T-helper 2 cell treated with Interferon-gamma antibody and Interleukin-4, amounts not matched to agents 5 μg/mL and 100 μg/mL, for 36 hours (primary cell): ENCODE data around the gene PTPRK.

ENCODE experiments used
- DNase-seq: peaks from one replicate; pipeline ENCODE4 v3.0.0; 2021; ENCODE audit warnings: low spot score
- H3K27ac Mint-ChIP-seq: one replicate; pipeline ENCODE4 v1.8.0; 2021; ENCODE audit warnings: mild to moderate bottlenecking, mixed read lengths
- H3K27me3 Mint-ChIP-seq: one replicate; pipeline ENCODE4 v1.8.0; 2021; ENCODE audit warnings: low read depth, mixed read lengths
- H3K36me3 Mint-ChIP-seq: one replicate; pipeline ENCODE4 v1.8.0; 2021; ENCODE audit warnings: low read depth, mixed read lengths
- H3K4me1 Mint-ChIP-seq: one replicate; pipeline ENCODE4 v1.8.0; 2021; ENCODE audit warnings: low read depth, mixed read lengths
- H3K4me3 Mint-ChIP-seq: one replicate; pipeline ENCODE4 v1.8.0; 2022; ENCODE audit warnings: mild to moderate bottlenecking, moderate library complexity, mixed read lengths
- H3K9me3 Mint-ChIP-seq: one replicate; pipeline ENCODE4 v1.8.0; 2021; ENCODE audit warnings: mixed read lengths

The PTPRK gene

GRCh38 chr6:128397996-128398395 is 122.4 kb downstream of the PTPRK start:
- Mint-ChIP-seq H3K27me3 (no peaks in the 10 kb centered on the region), H3K4me3 (no peak overlapping the region), H3K9me3 (no peaks in the 10 kb centered on the region), H3K27ac (no peak overlapping the region), H3K4me1 (no peaks in the 10 kb centered on the region), H3K36me3 (no peaks in the 10 kb centered on the region)
- no peak for DNase-seq

DNA sequence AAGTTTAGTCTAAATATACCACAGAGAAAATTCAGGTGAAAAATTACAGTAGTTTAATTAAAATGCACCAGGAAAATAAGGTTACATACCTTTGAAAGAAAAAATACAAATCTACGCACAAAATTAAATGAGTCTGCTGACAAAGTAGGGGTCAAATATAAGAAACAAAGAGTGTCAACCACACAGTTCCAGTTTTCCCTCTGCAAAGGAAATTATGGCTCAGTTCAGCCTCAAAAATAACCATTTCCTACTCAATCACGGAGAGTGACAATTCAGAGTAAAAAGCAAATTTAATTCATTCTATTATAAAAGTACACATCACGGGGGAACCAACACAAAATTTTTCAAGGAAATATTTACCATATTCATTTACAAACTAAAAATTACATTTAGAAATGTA is 124.8 kb downstream of the PTPRK start:
- no peak overlapping the region for H3K4me3 Mint-ChIP-seq
- H3K27me3 Mint-ChIP-seq, result no peaks in the 10 kb centered on the region
- H3K36me3 Mint-ChIP-seq, result no peaks in the 10 kb centered on the region
- no peaks in the 10 kb centered on the region for H3K4me1 Mint-ChIP-seq
- H3K9me3 Mint-ChIP-seq, result no peaks in the 10 kb centered on the region
- H3K27ac Mint-ChIP-seq, result no peak overlapping the region
- no peak for DNase-seq

DNA sequence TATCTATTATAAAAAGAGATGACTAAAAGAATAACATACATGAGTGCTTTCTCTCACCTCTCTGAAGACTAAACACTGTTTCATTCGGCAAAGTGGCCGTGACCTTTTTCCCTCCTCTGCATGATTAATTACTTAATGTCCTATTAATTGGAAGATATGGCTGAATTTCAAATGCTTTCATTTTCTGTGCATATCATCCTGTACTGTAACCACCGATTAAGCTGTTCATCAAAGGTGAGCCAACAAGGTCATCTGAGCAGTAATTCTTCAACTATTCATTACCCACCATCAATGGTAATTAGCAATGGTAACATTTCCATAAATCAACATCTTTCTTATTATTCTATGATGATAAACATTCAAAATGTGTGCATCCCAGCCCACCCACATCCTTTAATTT is 125.2 kb downstream of the PTPRK start:
- no peak overlapping the region for H3K27ac Mint-ChIP-seq

GRCh38 chr6:128394167-128394566 is 126.2 kb downstream of the PTPRK start:
- Mint-ChIP-seq H3K4me3 (no peak overlapping the region), H3K27ac (no peak overlapping the region), H3K4me1 (no peaks in the 10 kb centered on the region), H3K27me3 (no peaks in the 10 kb centered on the region), H3K9me3 (no peaks in the 10 kb centered on the region), H3K36me3 (no peaks in the 10 kb centered on the region)
- DNase-seq, result no peak

More for the DNA sequence above, 125.2 kb downstream of the PTPRK start:
- H3K27me3 Mint-ChIP-seq, result no peaks in the 10 kb centered on the region
- H3K4me3 Mint-ChIP-seq, result no peak overlapping the region
- no peaks in the 10 kb centered on the region for H3K36me3 Mint-ChIP-seq
- no peaks in the 10 kb centered on the region for H3K4me1 Mint-ChIP-seq
- no peaks in the 10 kb centered on the region for H3K9me3 Mint-ChIP-seq
- no peak for DNase-seq

DNA sequence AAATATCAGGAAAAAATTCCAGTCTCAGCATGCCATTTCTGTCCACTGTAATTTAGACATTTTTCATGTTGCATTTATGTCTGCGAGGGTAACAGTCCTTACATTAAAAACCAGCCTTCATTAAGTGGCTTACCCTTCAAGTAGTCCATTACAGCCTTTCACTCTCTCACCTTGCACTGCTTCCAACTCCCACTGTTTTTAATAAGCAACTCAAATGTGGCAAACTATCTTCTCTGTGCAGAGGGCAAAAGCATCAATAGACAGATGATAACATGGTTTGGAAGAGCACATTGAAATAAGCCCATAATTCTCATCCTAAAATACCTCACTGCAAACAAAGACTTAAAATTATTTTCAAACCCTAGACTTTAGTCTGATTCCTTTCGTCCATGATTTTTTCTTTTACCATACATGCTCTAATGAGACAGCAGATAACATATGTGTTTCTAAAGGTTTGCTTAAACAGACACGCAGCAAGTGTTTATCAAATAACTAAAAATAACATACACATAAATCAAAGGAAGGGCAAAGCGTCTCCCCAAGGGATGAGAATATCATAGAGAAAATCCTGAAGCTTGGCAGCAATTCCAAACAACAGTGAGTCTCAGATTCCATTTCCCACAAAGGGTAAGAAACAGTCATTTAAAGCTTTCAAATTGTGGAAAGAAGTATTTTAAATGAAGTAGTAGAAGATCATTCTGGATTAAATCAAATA is 130.4 kb downstream of the PTPRK start:
- Mint-ChIP-seq H3K4me1 (no peaks in the 10 kb centered on the region), H3K4me3 (no peak overlapping the region), H3K36me3 (no peaks in the 10 kb centered on the region), H3K9me3 (no peaks in the 10 kb centered on the region), H3K27me3 (no peaks in the 10 kb centered on the region), H3K27ac (no peak overlapping the region)
- DNase-seq, result no peak

- no peak for DNase-seq
- H3K27me3 Mint-ChIP-seq, result no peaks in the 10 kb centered on the region
- no peak overlapping the region for H3K27ac Mint-ChIP-seq
- no peaks in the 10 kb centered on the region for H3K4me1 Mint-ChIP-seq
- H3K4me3 Mint-ChIP-seq, result no peak overlapping the region
- H3K36me3 Mint-ChIP-seq, result no peaks in the 10 kb centered on the region
- no peaks in the 10 kb centered on the region for H3K9me3 Mint-ChIP-seq
Observed at GRCh38 chr6:128388380-128388779, 132.0 kb downstream of the PTPRK start.

DNA sequence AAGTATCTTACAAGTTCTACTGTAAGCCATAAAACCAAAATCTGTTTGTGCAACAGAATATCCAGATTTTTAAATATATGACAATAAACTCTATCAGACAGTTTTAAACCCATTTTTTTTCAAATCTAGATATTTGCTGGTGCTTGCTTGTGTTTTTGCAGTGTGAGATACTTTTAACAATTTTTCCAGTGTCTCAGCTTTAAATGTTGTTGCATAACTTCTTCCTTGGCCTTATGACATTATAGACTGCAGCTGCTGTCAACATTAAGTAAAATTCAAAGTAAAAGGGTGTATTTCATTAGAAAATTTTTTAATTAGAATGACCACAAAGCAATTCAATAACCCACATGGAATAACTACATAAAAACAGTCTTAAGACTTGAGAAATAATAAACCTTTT is 139.5 kb downstream of the PTPRK start:
- Mint-ChIP-seq H3K27ac (no peak overlapping the region), H3K9me3 (peaks cover 7% of the 10 kb centered on the region), H3K4me1 (no peaks in the 10 kb centered on the region), H3K36me3 (no peaks in the 10 kb centered on the region), H3K27me3 (no peaks in the 10 kb centered on the region), H3K4me3 (no peak overlapping the region)
- no peak for DNase-seq

DNA sequence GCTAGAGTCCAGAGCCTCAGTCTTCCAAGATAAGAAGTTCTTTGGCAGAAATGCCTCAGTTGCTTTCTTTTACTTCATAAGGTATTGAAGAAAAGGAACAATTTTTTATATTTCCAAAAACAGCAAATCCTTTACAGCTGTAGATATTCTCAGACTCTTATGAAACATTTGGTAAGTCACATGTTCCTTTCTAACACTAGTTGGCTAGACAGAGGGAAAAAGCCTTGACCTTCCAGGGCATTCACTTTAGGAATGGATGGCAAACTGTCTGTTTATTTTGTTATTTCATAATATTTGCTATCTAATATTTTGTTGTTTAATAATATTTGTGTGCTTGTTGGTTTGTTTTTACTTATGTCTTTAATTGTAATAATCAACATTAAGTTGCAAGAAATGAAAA is 140.8 kb downstream of the PTPRK start:
- Mint-ChIP-seq H3K9me3 (peaks cover 7% of the 10 kb centered on the region), H3K27me3 (no peaks in the 10 kb centered on the region), H3K4me1 (no peaks in the 10 kb centered on the region), H3K4me3 (no peak overlapping the region), H3K27ac (no peak overlapping the region), H3K36me3 (no peaks in the 10 kb centered on the region)
- no peak for DNase-seq

DNA sequence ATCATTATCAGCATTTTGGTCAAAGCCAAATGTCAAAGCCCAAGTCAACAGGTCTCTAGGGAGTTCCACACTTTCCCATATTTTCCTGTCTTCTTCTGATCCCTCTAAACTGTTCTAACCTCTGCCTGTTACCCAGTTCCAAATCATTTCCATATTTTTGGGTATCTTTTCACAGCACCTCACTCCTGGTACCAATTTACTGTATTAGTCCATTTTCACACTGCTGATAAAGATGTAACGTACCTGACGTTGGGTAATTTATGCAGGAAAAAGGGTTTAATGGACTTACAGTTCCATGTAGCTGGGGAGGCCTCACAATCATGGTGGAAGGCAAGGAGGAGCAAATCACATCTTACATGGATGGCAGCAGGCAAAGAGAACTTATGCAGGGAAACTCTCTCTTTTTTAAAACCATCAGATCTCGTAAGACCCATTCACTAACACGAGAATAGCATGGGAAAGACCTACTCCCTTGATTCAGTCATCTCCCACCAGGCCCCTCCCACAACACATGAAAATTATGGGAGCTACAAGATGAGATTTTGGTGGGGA is 143.4 kb downstream of the PTPRK start:
- Mint-ChIP-seq H3K4me3 (no peak overlapping the region), H3K36me3 (no peaks in the 10 kb centered on the region), H3K9me3 (peaks cover 7% of the 10 kb centered on the region), H3K27ac (no peak overlapping the region), H3K27me3 (no peaks in the 10 kb centered on the region), H3K4me1 (peaks cover 1% of the 10 kb centered on the region)
- DNase-seq, result no peak

GRCh38 chr6:128371136-128371535 is 149.3 kb downstream of the PTPRK start:
- no peak overlapping the region for H3K4me3 Mint-ChIP-seq
- no peak for DNase-seq
- H3K36me3 Mint-ChIP-seq, result no peaks in the 10 kb centered on the region
- H3K27ac Mint-ChIP-seq, result no peak overlapping the region
- H3K9me3 Mint-ChIP-seq, result no peaks in the 10 kb centered on the region
- peaks cover 2% of the 10 kb centered on the region for H3K4me1 Mint-ChIP-seq
- H3K27me3 Mint-ChIP-seq, result no peaks in the 10 kb centered on the region

DNA sequence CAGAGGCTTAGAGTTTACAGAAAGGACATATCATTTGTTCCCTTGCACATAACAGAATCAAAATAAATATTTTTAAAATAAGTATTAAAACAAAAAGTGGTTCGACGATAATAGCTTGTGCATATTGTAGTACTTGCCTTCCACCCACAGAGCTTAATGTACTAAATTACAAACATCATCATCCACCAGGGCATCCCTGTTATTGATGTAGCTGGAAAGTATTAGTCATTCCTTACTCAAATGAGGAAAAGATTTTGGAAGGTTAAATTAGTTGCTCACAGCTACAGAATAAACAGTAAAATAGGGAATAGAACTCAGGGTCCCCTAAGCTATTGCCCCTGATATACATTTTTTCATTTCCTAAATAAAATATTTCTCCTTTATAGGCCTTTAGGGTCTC is 150.3 kb downstream of the PTPRK start:
- H3K36me3 Mint-ChIP-seq, result no peaks in the 10 kb centered on the region
- H3K9me3 Mint-ChIP-seq, result no peaks in the 10 kb centered on the region
- no peak overlapping the region for H3K4me3 Mint-ChIP-seq
- no peaks in the 10 kb centered on the region for H3K27me3 Mint-ChIP-seq
- H3K4me1 Mint-ChIP-seq, result peaks cover 2% of the 10 kb centered on the region
- H3K27ac Mint-ChIP-seq, result no peak overlapping the region
- DNase-seq, result no peak

DNA sequence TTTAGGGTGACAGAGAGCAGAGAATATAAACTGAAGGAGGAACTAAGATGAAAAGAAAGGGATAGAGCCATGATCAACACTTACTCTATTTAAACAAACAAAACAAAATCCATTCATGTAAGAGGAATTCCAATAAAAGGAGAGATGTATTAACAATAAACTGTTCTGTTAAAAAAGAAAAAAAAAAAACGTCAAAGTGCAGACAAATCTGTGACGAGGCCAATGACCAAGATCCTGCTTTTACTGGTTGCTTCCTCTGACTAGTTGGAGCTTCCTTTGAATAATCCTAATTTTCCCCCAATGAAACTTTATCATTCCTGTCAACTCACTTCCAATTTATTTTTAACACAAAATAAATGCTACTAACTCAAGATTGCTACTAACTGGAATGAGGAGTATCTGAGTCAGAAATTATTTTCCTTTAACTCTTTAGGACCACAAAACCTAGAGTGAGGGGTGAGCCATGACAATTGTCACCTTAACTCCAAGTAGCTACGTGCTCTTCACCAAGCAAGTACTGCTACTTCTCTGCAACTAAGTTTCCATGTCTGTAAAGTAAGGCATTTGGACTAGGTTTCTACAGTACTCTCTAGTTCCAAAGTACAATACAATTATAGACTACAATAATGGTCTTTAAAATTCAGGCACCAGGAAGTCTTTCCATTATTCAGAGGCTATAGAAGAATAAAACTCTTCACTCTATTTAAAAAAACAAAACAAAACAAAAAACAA is 152.0 kb downstream of the PTPRK start:
- no peak overlapping the region for H3K4me3 Mint-ChIP-seq
- no peaks in the 10 kb centered on the region for H3K27me3 Mint-ChIP-seq
- H3K36me3 Mint-ChIP-seq, result no peaks in the 10 kb centered on the region
- H3K9me3 Mint-ChIP-seq, result no peaks in the 10 kb centered on the region
- H3K27ac Mint-ChIP-seq, result no peak overlapping the region
- DNase-seq, result no peak
- H3K4me1 Mint-ChIP-seq, result peaks cover 2% of the 10 kb centered on the region

DNA sequence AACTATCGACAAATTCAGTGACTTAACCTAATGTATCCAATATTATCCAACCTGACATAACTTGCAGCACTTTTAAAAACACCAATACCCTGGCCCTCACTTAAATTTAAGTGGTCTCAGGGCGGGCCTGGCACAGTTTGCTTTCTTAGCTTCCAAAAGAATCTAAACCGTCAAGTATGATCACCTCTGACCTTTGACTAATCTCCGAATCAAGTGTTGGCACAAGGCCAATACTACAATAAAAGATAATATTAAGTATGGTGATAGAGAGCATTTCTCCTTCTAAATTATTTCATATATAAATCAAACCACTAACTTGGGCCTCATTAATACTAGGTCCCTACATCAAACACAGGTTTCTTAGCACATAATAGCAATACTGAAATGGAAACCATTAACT is 153.0 kb downstream of the PTPRK start:
- H3K36me3 Mint-ChIP-seq, result no peaks in the 10 kb centered on the region
- H3K4me3 Mint-ChIP-seq, result no peak overlapping the region
- no peak overlapping the region for H3K27ac Mint-ChIP-seq
- H3K27me3 Mint-ChIP-seq, result no peaks in the 10 kb centered on the region
- DNase-seq, result no peak
- H3K9me3 Mint-ChIP-seq, result no peaks in the 10 kb centered on the region
- H3K4me1 Mint-ChIP-seq, result peaks cover 2% of the 10 kb centered on the region

GRCh38 chr6:128365520-128366160 is 154.8 kb downstream of the PTPRK start:
- no peak overlapping the region for H3K27ac Mint-ChIP-seq
- H3K4me1 Mint-ChIP-seq, result no peaks in the 10 kb centered on the region
- no peak for DNase-seq
- no peaks in the 10 kb centered on the region for H3K36me3 Mint-ChIP-seq
- no peak overlapping the region for H3K4me3 Mint-ChIP-seq
- H3K9me3 Mint-ChIP-seq, result no peaks in the 10 kb centered on the region
- H3K27me3 Mint-ChIP-seq, result no peaks in the 10 kb centered on the region
